CD4-positive, alpha-beta T cell treated with Interleukin-15 for 4 hours (primary cell): ENCODE data around the gene TNKS1BP1.
"Not testable (repeated sequence)": the region's sequence is repeated elsewhere in the genome, so short reads cannot be mapped to it uniquely, and the experiment has no call there.

Experiments used
- DNase-seq: peaks from one replicate; pipeline ENCODE4 v3.0.0-alpha.2; 2020; ENCODE audit warnings: low spot score

TNKS1BP1 gene

DNA sequence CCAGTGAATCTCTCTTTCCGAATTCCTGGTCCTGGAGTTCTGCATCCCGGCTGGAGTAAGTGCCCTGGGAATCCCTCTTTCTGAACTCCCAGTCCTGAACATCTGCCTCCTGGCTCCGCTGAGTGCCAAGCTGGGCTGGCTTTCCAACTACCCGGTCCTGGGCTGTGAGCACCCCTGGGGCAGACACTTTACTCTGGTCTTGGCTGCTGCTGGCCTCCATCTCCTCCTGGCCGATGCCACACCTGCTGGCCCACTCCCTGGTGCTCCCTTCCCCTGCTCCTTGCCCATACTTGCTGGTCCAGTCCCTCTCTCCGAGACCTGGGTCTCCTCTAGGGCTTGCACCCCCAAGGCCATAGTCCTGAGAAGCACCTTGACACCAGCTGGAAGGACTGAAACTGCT, 14.7 kb downstream of the TNKS1BP1 start:
- DNase-seq = no peak

DNA sequence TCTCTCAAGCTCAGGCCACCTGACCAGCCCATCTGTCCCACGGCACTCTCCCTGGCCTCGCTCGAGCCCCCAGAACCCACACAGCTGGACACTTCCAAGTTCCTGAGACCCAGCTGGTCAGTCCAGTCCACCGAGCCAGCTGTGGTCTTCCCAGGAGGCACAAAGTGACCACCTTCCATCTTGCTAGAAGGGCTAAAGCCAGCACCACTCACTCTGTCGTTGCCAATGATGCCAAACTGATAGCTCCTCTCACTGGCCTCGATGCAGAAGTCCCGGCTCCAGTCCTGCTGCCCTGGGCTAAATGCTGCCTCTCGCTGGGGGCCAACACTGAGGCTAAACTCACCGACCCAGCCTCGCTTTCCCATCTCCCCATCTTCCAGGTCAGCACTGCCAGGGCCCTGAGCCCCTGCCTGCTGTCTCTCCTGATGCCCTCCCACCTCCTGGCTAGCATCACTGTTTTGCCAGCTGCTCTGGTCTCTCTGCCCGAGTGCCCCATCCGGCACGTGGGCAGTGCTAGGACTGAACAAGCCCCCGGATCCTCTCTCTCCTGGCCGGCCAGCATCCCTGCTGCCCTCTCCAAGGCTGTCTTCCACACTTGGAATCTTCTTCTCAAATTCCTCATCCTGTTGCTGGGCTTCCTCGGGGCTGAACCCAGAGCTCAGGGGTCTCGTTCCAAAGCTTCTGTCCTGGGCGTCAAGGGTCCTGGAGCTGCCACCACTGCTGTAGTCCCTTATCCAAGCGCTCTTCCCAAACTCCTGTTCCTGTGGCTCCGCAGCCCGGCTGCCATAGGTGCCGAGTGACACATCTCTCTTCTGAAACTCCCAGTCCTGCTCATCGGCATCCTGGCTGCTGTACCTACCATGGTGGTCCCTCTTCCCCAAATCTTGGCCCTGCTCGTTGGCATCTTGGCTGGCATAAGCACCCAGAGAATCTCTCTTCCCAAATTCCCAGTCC, 15.4 kb downstream of the TNKS1BP1 start:
- DNase-seq = no peak

GRCh38 chr11:57308426-57309060, 16.2 kb downstream of the TNKS1BP1 start:
- no peak for DNase-seq

GRCh38 chr11:57307666-57308270, 17.0 kb downstream of the TNKS1BP1 start:
- DNase-seq = no peak

GRCh38 chr11:57306940-57307565, 17.7 kb downstream of the TNKS1BP1 start:
- DNase-seq = no peak

DNA sequence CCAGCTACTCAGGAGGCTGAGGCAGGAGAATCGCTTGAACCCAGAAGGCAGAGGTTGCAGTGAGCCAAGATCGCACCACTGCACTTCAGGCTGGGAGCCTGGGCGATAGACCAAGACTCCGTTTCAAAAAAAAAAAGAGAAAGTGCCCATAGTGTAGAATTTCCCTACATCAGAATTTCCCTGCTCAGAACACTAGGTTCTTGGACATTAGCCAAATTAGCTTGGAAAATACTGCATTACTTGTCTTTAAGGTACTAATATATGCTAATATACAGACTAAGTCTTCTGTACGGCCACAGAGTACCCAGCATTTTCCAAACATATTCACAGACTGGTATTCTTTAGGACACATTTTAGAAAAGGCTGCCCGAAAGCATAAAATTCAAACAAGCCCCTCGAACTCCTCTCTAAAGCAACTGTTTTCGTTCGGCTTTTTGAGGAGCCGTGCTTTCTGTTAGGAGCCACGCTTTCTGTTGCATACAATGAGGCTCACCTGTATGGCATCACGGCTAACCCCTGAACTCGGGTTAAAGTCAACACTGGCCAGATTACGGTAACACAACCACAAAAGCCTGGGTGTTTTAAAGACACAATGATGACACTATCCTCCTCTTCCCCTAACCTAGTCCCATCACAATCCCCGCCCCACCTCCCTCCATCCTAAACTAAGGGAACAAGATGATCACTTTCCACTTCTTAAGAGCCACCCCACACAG, 18.4 kb downstream of the TNKS1BP1 start:
- DNase-seq = no peak

DNA sequence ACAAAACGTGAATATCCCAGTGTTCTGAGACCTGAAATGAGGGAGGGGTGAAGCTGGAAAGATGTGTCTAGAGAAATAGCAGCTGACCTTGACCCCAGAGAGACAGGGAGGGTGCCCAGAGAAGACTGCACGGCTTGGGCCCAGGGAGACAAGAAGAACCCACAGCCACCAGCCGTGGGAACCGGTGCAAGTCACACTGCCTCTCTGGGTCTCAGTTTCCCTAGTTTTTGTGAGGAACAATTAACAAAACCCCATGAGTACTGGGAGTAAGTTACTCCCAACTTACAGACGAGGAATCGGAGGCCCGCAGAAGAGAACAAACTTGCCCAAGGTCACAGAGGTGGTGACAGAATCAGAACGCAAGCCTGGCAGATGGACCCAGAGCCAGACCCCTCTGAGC, 19.2 kb downstream of the TNKS1BP1 start:
- DNase-seq = no peak

GRCh38 chr11:57303990-57304579, 20.7 kb downstream of the TNKS1BP1 start:
- no peak for DNase-seq

- DNase-seq = no peak
Observed at GRCh38 chr11:57303280-57303989, 21.3 kb downstream of the TNKS1BP1 start.

DNA sequence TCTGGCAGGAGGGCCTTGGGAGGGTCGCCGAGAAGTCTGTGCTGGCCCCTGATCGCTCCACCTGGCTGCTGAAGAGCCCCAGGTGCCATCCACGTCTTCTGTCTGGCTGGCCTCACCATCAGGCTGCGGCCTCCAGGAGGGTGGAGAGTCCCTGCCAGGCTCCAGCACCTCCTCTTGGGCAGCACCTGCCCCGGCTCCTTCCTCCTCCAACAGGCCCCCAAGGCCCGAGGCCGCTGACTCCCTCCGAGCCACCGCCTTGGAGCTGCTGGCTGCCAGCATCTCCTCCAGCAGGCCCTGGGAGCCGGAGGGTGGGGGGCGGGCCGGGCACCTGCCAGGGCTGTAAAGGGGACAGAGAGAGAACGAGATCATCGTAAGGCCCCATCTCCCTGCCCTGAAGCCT, 22.3 kb downstream of the TNKS1BP1 start:
- DNase-seq = no peak

DNA sequence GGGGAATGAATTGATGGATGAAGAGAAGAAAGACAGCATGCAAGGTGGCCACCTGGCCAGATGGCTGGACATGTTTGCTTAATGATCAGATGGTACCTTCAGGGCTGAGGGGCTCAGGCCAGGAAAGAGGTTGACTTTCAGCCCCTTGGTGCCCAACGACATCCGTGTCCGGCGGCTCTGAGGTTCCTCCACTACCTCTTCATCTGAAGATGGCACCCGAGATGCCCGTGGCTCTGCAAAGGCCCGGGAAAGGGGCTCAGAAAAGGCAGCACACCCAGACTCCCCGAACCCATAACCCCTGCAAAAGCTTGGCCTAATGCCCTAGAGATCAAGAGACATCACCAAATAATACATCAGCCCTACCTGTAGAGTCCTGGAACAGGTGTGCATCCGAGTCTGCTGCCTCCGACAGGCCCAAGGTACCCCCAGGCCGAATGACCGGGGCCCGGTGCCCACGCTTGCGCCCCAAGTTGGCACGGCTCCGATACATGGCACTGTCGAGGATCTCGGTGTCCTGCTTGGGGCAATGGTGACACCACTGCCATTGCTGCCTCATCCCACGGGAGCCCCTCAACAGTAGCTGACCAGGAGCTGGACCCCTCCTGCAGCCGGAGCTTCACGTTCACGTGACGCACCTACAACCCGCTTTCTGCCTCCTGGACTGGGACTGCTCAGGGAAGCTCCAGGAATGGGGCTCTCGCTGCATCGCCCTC, 22.9 kb downstream of the TNKS1BP1 start:
- DNase-seq = no peak

- DNase-seq = no peak
Observed at GRCh38 chr11:57300785-57301184, 24.0 kb downstream of the TNKS1BP1 start.

DNA sequence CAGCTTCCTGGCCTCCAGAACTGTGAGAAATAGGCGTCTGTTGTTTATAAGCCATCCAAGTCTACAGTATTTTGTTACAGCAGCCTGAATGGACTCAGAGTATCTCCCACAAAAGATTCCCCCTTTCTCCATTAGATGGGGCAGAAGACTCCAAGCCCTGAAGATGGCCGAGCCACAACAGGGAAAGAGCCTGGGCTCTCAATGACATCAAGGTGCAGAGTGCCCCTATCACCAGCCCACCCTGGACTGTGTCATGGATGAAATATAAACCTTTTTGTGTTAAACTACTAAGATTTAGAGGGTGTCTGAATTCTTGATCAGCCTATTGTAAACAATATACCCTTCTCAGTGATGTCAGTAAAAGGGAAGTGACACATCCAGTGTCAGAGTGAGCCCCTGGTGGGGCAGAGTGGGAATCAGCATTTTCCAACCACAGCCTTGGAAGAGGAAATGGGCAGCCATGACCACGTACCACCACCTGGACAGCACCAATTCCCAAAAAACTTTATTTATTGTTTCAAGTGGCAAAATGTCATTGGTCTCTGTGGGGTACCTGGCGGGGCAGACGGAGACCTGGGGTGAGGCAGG, 25.5 kb downstream of the TNKS1BP1 start:
- no peak for DNase-seq

- DNase-seq = no peak
Observed at GRCh38 chr11:57297221-57297620, 27.5 kb downstream of the TNKS1BP1 start.

GRCh38 chr11:57296205-57296604, 28.5 kb downstream of the TNKS1BP1 start:
- not testable (repeated sequence) for DNase-seq

- no peak for DNase-seq
Observed at GRCh38 chr11:57294225-57295131, 30.3 kb downstream of the TNKS1BP1 start.

DNA sequence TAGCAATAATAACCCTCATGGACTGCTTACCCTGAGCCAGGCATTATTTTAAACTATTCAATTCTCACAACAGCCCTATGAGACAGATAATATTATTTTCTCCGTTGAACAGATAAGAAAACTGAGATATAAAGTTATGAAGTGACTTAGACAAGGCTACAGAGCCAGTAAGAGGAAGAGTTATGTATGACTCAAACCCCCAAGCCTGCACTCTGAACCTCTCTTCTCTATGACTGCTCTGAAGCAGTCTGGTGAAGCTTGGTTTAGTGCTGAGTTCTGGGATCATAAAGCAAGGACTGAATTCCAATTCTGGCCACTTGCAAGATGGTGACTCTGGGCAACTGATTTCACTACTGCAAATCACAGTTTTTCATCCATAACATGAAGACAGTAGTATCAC, 34.5 kb downstream of the TNKS1BP1 start:
- no peak for DNase-seq

- DNase-seq = no peak
Observed at GRCh38 chr11:57288771-57289579, 35.8 kb downstream of the TNKS1BP1 start.
